ENCODE results near the gene CELA3B.

Gene CELA3B

GRCh38 chr1:21937034-21937371 is 39.8 kb upstream of the CELA3B start, which contains the start of gene HSPG2:
Gene HSPG2 (minus strand): TSS chr1:21937310. CDS start chr1:21937217, 93 bp downstream.
- TF ChIP-seq CTCF (IDR thresholded peaks at IDR 0.05): no peak
- DNase-seq: no peak
- peak within 1 kb of the TSS; percentile 85 for H3K4me3 Mint-ChIP-seq
- no peaks in the 10 kb centered on the region for H3K36me3 Mint-ChIP-seq (ENCODE audit: low read depth)
- peak within 1 kb of the TSS; percentile 31 for H3K27ac Mint-ChIP-seq
- H3K9me3 Mint-ChIP-seq: no peaks in the 10 kb centered on the region
- H3K4me1 Mint-ChIP-seq: peaks cover 84% of the 10 kb centered on the region
- peaks cover 8% of the 10 kb centered on the region for H3K27me3 Mint-ChIP-seq (ENCODE audit: low read depth, poor library complexity)

GRCh38 chr1:21937372-21938121 is 39.3 kb upstream of the CELA3B start:
- Mint-ChIP-seq H3K4me1 (peaks cover 84% of the 10 kb centered on the region), H3K4me3 (peak overlapping the region; percentile 85), H3K9me3 (no peaks in the 10 kb centered on the region), H3K27ac (peak overlapping the region; percentile 31), H3K27me3 (ENCODE audit: low read depth, poor library complexity) (peaks cover 8% of the 10 kb centered on the region), H3K36me3 (ENCODE audit: low read depth) (no peaks in the 10 kb centered on the region)
- no peak for TF ChIP-seq CTCF (IDR thresholded peaks at IDR 0.05)
- peak; percentile 87 for DNase-seq

GRCh38 chr1:21938732-21939538 is 37.9 kb upstream of the CELA3B start:
- Mint-ChIP-seq H3K27me3 (ENCODE audit: low read depth, poor library complexity) (peaks cover 8% of the 10 kb centered on the region), H3K4me1 (peaks cover 76% of the 10 kb centered on the region), H3K27ac (peak overlapping the region; percentile 80), H3K9me3 (no peaks in the 10 kb centered on the region), H3K4me3 (peak overlapping the region; percentile 48), H3K36me3 (ENCODE audit: low read depth) (no peaks in the 10 kb centered on the region)
- no peak for DNase-seq
- no peak for TF ChIP-seq CTCF (IDR thresholded peaks at IDR 0.05)

GRCh38 chr1:21939650-21940374 is 37.0 kb upstream of the CELA3B start:
- no peaks in the 10 kb centered on the region for H3K36me3 Mint-ChIP-seq (ENCODE audit: low read depth)
- peaks cover 14% of the 10 kb centered on the region for H3K27me3 Mint-ChIP-seq (ENCODE audit: low read depth, poor library complexity)
- no peak for DNase-seq
- H3K4me3 Mint-ChIP-seq: no peak overlapping the region
- no peak for TF ChIP-seq CTCF (IDR thresholded peaks at IDR 0.05)
- peaks cover 77% of the 10 kb centered on the region for H3K4me1 Mint-ChIP-seq
- no peak overlapping the region for H3K27ac Mint-ChIP-seq
- H3K9me3 Mint-ChIP-seq: no peaks in the 10 kb centered on the region

- no peak for TF ChIP-seq CTCF (IDR thresholded peaks at IDR 0.05)
- Mint-ChIP-seq H3K4me1 (peaks cover 73% of the 10 kb centered on the region), H3K36me3 (ENCODE audit: low read depth) (no peaks in the 10 kb centered on the region), H3K27me3 (ENCODE audit: low read depth, poor library complexity) (peaks cover 14% of the 10 kb centered on the region), H3K9me3 (no peaks in the 10 kb centered on the region), H3K27ac (no peak overlapping the region), H3K4me3 (no peak overlapping the region)
- no peak for DNase-seq
Observed at GRCh38 chr1:21940492-21940891, 36.3 kb upstream of the CELA3B start.

All from nephron progenitor cell (in vitro differentiated cells).